ENCODE measurements around the gene MIER3.
"Not testable (repeated sequence)": the region's sequence is repeated elsewhere in the genome, so short reads cannot be mapped to it uniquely, and the experiment has no call there.

MIER3 gene, protein sequence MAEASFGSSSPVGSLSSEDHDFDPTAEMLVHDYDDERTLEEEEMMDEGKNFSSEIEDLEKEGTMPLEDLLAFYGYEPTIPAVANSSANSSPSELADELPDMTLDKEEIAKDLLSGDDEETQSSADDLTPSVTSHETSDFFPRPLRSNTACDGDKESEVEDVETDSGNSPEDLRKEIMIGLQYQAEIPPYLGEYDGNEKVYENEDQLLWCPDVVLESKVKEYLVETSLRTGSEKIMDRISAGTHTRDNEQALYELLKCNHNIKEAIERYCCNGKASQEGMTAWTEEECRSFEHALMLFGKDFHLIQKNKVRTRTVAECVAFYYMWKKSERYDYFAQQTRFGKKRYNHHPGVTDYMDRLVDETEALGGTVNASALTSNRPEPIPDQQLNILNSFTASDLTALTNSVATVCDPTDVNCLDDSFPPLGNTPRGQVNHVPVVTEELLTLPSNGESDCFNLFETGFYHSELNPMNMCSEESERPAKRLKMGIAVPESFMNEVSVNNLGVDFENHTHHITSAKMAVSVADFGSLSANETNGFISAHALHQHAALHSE

DNA sequence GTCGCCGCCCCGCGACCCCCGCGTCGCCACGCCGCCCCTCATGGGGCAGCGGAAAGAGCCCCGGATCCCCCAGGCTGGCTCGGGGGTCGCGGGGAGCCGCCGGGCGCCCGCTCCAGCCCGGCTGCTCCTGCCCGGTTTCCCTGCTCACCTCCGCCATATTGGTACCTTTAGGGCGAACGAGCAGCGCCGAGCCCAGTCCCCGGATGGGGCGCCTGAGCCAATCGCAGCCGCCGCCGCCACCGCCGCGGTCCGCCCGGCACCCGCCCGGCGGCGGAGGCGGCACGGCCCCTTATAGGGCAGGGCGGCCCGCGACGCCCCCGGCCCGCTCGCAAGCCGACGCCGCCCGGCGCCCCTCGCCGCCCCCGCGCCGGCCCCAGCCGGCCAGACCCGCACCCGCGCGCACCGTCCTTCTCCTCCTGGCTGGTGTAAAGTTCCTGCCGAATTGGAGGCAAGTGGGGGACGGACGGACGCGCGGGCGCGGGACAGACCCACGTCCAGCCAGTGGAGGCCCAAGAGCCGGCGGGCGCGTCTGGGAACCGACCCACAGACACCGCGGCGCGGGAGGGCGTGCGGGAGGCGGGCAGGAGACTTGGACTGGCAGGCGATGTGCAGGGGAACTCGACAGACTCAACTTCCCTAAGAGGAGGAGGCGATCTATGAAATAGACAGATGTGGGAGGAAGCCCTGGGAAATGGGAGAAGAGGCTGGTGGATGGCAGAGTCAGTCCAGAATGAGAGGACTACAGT lies at the start of gene MIER3:
Gene MIER3 (minus strand): TSS at position 178 of the 746 bp plus-strand sequence. CDS start 21 bp downstream, at position 157.
- DNase-seq (ENCODE audit: low spot score): peak; percentile 98

DNA sequence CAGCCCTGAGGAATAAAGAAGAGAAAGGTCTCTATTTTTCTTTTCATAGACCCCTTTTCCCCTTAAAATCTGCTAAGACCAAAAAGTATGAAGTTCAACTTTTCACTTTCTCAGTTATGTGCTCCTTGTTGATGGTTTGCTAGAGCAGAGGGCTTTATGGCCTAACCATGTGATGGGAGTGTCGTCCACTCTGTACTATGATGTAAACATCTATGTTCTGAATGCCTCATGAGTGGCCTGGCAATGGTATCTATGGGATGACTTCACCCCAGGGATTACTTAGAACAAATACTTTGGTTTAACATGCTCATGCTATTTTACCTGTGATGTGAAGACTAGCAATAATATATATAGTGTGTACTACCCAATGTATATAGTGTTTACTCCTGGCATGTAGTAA lies 43.7 kb upstream of the MIER3 start:
- DNase-seq (ENCODE audit: low spot score): no peak

DNA sequence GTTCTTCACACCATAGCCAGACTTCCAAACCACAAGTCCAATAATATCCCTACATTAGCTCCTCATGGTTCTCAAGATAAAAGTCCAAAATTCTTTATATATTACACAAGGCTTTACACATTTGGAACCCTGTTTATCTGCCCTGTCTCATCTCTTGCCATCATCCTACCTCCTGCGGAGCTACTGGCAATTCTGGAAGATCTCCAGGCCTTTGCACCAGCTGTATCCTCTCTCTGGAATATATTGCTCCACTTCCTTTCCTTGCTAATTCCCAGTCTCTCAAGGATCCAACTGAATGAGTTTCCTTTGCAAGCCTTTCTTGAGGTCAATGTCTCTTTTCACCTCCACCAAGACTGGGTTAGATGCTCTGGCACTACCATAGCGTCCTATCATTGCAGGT lies 41.3 kb upstream of the MIER3 start:
- no peak for DNase-seq (ENCODE audit: low spot score)

DNA sequence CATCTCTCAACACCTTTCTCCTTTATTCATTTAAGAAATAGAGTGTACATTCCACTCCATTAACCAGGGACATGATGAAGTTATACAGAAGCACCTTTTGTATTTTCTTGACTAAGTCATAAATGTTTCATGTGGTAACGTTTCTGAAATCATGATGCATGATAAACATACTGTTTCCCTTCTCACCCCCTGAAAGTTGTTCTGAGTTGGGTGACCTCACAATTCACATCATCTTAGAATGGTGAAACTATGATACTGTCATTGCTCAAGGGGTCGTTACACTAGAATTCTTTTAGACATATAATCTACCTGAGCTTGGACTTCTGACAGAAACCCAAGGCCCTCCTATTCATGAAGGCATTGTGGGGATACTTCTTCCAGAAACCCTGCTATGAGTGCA lies 37.8 kb upstream of the MIER3 start:
- no peak for DNase-seq (ENCODE audit: low spot score)

- no peak for DNase-seq (ENCODE audit: low spot score)
Measured at GRCh38 chr5:56988490-56988889, 36.6 kb upstream of the MIER3 start.

DNA sequence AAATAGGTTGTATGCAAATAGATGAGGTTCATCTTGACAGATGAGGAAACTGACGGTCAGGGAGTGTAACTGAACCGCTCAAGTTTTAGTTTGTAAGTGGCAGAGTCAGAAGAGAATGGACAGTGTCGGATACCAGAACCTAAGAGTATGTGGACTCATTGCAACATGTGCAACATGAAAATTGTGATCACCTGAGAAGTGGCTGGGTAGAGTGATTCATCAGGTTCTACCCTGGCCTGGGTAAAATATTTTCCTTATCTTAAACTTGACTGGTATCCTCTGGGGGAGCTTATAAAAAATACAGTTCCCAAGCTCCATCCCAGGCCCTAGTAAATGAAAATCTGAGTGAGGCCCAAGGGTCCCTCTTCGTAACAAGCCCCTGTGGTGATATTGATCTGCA lies 35.2 kb upstream of the MIER3 start:
- DNase-seq (ENCODE audit: low spot score): no peak

GRCh38 chr5:56986626-56986947 lies 34.7 kb upstream of the MIER3 start:
- no peak for DNase-seq (ENCODE audit: low spot score)

GRCh38 chr5:56985936-56986625 lies 34.2 kb upstream of the MIER3 start:
- no peak for DNase-seq (ENCODE audit: low spot score)

GRCh38 chr5:56984445-56984844 lies 32.5 kb upstream of the MIER3 start:
- DNase-seq (ENCODE audit: low spot score): no peak

DNA sequence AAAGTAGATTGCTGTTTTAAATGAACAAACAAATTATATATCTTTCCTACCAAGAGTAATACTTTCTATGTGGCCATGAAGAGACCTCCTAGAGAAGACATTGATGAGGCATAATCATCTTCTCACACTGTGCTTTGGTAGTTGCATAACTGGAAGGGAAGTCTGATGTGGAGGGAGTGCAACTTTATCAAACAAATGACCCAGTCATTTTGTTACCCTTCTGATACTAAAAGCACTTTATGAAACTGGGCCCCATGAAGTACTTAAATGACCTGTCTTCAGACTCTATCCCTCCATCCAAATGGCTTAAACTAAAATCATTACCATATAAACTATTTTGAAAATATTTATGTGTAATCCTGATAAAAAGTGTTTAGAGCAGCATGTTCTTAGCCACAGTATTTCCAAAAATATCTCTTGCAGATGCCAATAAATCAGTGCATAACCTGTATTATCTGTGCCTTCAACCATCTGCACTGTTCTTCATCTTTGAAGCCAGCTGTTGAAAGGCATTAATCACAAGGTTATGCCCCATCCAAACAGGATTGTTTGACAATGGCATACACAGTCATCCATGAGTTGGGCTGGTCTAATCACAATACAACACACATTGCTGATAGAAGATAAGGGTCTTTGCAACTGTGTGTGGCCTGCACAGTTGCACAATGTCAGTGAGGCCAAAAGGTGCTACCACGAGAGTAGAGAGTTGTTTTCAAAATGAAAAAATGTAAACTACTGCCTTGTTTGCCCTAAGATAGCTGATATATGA lies 31.9 kb upstream of the MIER3 start:
- no peak for DNase-seq (ENCODE audit: low spot score)

DNA sequence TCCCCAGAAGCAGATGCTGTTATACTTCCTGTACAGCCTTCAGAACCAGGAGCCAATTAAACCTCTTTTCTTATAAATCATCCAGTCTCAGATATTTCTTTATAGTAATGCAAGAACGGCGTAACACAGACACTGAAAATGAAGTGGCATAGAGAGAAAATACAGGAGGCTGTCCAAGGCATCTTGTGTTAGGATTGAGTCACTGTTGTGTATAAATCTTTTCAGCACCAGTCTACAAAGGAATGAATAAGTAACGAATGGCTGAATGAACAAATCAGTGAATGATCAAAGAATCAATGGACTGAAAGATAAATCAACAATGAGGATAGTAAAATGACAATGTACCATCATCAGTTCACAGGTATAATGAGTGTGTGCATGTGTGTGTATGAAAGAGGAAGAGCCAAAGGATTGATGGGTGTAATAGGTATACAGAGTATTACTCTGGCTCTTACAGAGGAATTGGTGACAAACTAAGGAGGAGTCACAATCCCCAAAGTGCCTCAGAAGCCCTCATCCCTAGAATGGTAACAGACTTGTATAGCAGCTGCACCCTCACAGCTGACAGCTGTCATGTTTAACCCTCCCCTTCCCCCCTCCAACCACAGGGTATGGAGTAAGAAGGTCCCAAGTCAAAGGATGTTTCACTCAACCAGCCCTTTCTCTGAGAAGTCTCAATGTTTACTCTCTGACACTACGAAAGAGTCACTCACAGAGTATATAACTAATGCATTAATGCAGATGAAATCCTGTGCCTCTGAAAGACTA lies 29.8 kb upstream of the MIER3 start:
- no peak for DNase-seq (ENCODE audit: low spot score)

DNA sequence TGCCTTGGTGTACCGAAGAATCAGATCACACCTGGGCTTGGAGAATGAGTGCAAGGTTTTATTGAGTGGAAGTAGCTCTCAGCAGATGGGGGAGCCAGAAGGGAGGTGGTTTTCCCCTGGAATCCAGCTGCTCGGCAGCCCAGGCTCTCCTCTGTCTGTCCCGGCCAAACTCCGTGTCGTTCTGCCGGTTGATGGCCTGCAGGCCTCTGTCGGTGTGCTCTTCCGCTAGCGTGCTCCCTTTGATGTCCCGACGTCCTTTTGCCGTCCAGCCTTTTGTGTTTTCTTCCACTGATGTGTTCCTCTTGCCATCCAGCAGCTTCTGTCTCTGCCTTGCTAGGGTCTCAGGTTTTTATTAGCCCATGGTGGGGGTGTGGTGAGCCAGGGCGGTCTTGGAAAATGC lies 28.0 kb upstream of the MIER3 start:
- no peak for DNase-seq (ENCODE audit: low spot score)

DNA sequence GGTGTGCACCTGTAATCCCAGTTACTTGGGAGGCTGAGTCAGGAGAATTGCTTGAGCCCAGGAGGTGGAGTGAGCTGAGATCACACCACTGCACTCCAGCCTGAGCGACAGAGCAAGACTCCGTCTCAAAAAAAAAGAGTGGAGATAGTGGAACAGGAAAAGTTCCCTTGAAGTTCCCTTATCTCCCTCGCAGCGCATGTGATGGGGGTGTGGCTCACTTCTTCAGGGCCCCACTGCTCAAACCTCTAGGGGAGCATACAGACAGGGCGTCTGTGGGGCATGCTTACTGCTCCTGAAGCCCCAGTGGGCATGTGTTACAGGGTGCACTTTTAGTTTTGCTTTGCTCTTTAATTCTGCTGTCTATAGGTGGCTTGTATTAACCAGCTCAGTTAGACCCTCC lies 27.6 kb upstream of the MIER3 start:
- DNase-seq (ENCODE audit: low spot score): not testable (repeated sequence)

- no peak for DNase-seq (ENCODE audit: low spot score)
Measured at GRCh38 chr5:56977822-56978221, 25.9 kb upstream of the MIER3 start.

- DNase-seq (ENCODE audit: low spot score): no peak
Measured at GRCh38 chr5:56977021-56977420, 25.1 kb upstream of the MIER3 start.

DNA sequence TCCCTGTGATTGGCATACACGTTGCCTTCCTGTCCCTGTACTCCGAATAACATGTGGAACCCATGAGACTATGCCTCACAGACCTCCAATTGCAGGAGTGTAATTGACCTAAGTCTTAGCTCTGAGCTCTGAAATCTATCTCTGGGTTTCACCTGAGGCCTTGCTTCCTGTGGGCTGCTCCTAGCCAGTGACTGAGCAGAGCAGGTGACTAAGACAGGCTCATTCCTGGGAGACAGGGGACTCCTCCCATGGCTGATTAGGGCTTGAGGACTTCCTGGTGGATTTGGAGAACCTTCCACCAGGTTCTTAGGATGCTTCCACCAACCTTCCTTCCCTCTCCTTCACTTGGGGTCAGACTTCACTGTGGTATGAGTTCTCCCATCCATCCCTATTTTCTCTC lies 22.3 kb upstream of the MIER3 start:
- no peak for DNase-seq (ENCODE audit: low spot score)

- DNase-seq (ENCODE audit: low spot score): no peak
Measured at GRCh38 chr5:56973473-56973872, 21.6 kb upstream of the MIER3 start.

DNA sequence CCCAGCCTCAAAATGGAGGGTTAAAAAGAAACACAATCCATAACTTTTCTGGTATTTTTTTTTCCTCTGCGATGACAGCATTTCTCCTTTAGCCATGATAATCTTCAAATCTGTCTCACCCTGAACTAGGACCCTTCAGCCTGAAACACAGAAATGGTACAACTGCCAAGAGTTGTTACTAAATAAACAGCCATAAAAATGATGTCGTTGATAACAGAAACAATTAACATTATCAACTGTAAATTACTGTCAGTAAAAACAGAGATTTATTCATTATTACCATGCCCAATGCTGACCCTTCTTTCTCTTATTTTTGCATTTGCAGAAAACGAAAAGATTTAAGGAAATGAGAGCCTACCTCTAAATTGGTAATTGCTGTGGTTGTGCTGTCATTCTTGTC lies 19.4 kb upstream of the MIER3 start:
- no peak for DNase-seq (ENCODE audit: low spot score)

DNA sequence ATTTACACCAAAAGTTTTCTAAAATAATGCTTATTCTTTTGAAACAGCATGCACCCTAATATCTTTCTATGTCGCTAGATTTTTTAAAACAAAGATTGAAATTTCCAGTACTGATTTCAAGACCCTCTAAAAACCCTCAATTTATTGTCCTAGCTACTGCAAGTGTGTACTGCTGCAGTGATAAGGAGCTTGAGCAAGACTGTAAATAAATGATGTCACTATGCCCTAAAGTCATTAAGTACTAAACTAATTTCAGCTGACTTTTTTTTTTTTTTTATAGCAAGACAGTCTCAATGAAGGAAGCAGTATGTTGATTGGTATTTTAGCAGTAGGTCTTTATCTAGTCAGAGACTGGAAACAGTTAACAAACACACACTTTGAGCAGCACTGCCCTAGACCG lies 12.2 kb upstream of the MIER3 start:
- DNase-seq (ENCODE audit: low spot score): no peak

DNA sequence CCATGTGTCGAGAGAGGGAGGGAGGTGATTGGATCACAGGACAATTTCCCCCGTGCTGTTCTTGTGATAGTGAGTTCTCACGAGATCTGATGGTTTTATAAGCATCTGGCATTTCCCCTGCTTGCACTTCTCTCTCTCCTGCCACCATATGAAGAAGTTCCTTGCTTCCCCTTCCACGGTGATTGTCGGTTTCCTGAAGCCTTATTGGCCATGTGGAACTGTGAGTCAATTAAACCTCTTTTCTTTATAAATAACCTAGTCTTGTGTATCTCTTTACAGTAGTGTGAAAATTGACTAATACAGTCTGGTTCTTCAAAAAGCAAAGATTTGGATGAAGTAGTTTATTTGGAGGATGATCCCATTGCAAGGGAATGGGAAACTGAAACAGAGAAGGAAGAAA lies 11.3 kb upstream of the MIER3 start:
- no peak for DNase-seq (ENCODE audit: low spot score)

- DNase-seq (ENCODE audit: low spot score): no peak
Measured at GRCh38 chr5:56962286-56962685, 10.4 kb upstream of the MIER3 start.
